Ovary (tissue), 9 donors: ENCODE measurements around the gene PLXNB2. TPM values are rescaled to one million over a fixed set of nuclear protein-coding genes. Genes with fewer than 3 reads are reported as not detected.

Experiments used
- DNase-seq, 5 donors: peaks; one replicate each; pipeline ENCODE4 v3.0.0-alpha.2; 2019 to 2020
- H3K27ac ChIP-seq, 2 donors: fragments of 200-600 bp; one replicate each; pipeline versions ENCODE4 v1.5.1 to v1.8.0; 2019 to 2022
- H3K27me3 ChIP-seq: fragments of 200-600 bp; one replicate; pipeline ENCODE4 v1.8.0; 2022
- H3K36me3 ChIP-seq: fragments of 200-600 bp; sonication (generic); one replicate; pipeline ENCODE4 v1.5.1; 2019
- H3K4me1 ChIP-seq: one replicate; pipeline ENCODE4 v1.8.1; 2013; ENCODE audit warnings: mild to moderate bottlenecking, moderate library complexity; ENCODE audit not compliant: insufficient read depth
- H3K4me3 ChIP-seq: fragments of 200-600 bp; sonication (generic); one replicate; pipeline ENCODE4 v1.5.1; 2017
- H3K9me3 ChIP-seq, 2 donors: fragments of 200-600 bp in 1 of 2; sonication (generic) in 1 of 2; one replicate each; pipeline versions ENCODE4 v1.5.1 to v1.8.1; 2013 to 2019; ENCODE audit warnings: mild to moderate bottlenecking in 1 of 2, moderate library complexity in 1 of 2
- EP300 ChIP-seq: sonication (generic); formaldehyde crosslinking; IDR thresholded peaks from one replicate; pipeline ENCODE4 v1.6.1; 2017; ENCODE audit warnings: antibody characterized with exemption
- POLR2A ChIP-seq: fragments of 450-650 bp; IDR thresholded peaks from one replicate; pipeline ENCODE4 v1.6.1; 2017; ENCODE audit warnings: antibody characterized with exemption, mild to moderate bottlenecking, moderate library complexity
- WGBS, 3 donors: extraction: QIAGEN DNeasy Blood & Tissue Kit in 1 of 3; methylation state at CpG; one replicate each; pipeline versions ENCODE4 v1.1.5 to v1.1.7; 2013 to 2017; 5-methylcytosine and 5-hydroxymethylcytosine counted together
- intact Hi-C, 4 donors: fragments of 100-400 bp; cut with DNase I; formaldehyde crosslinking; loops; one replicate each; pipeline versions ENCODE4 v1.11.0 to v1.15.1; 2022 to 2023
- polyA plus RNA-seq, 2 donors: library from polyadenylated mRNA; stranded (reverse); fragments of 200-250 nt in 1 of 2; fragments of 350-450 nt in 1 of 2; fragmentation: Illumina TruSeq in 1 of 2; extraction: RNeasy Lipid Tissue Mini Kit (QIAGEN cat#74804) in 1 of 2; gene quantifications; one replicate each; pipeline ENCODE4 v1.2.3, GENCODE V29; 2013 to 2014
- total RNA-seq, 7 donors: library from RNA; depleted of rRNA in 2 of 7; stranded (reverse); fragments of >200 nt in 2 of 7; fragmentation: NEBNext Ultra II Directional in 3 of 7; extraction: Animal tissue kit (Norgen Biotek cat#: 25700) in 3 of 7; gene quantifications; one replicate each; pipeline versions ENCODE4 v1.1.0 to v1.2.4, GENCODE V29; 2016 to 2023
- TF ChIP-seq, protein P1 (sequence below), 3 donors: fragments of 450-650 bp in 2 of 3; fragments of 200-600 bp in 1 of 3; IDR thresholded peaks; one replicate each; pipeline versions ENCODE4 v1.5.1 to v1.8.0; 2016 to 2022; ENCODE audit warnings: antibody characterized with exemption in 3 of 3, mild to moderate bottlenecking in 1 of 3
- donor health status: DM: no; HTN: no; CAD: no; lungs with moderate emphysema.
- donor health status: DM: no; HTN: no; CAD: no.
- donor health status: Bipolar disorder and iron deficiency.
- donor health status: DM: yes; HTN: yes; CAD: no.
- donor health status: DM: no; HTN: no; CAD: no.
- donor health status: DM: yes; HTN: yes; CAD: no.

PLXNB2 gene
- total and polyA plus RNA-seq, 9 donors: 26.5 to 274 (median 205) TPM

- no peaks in the 10 kb centered on the region for H3K36me3 ChIP-seq
- WGBS, 3 donors: 81 to 84% (median 81%) methylated on average over 8 of the region's 8 CpGs
- no peak overlapping the region for H3K27ac ChIP-seq
- no peak overlapping the region for H3K4me3 ChIP-seq
- no peaks in the 10 kb centered on the region for H3K27me3 ChIP-seq
- no peak for TF ChIP-seq EP300
- DNase-seq: no peak
- H3K9me3 ChIP-seq: no peaks in the 10 kb centered on the region
- H3K4me1 ChIP-seq: peaks cover 4% of the 10 kb centered on the region
- intact Hi-C loops: no loop called here
These were observed 39.7 kb upstream of the PLXNB2 start for GRCh38 chr22:50347157-50347556.

GRCh38 chr22:50346470-50346869, 39.0 kb upstream of the PLXNB2 start:
- Histone ChIP-seq H3K9me3 (no peaks in the 10 kb centered on the region), H3K4me3 (no peak overlapping the region), H3K36me3 (no peaks in the 10 kb centered on the region), H3K4me1 (peaks cover 4% of the 10 kb centered on the region), H3K27me3 (no peaks in the 10 kb centered on the region), H3K27ac (no peak overlapping the region)
- intact Hi-C loops: no loop called here
- DNase-seq: no peak
- WGBS, 3 donors: 57 to 70% (median 66%) methylated on average over 8 of the region's 8 CpGs
- TF ChIP-seq POLR2A (no peak), EP300 (no peak)
- TF ChIP-seq, protein P1, sequence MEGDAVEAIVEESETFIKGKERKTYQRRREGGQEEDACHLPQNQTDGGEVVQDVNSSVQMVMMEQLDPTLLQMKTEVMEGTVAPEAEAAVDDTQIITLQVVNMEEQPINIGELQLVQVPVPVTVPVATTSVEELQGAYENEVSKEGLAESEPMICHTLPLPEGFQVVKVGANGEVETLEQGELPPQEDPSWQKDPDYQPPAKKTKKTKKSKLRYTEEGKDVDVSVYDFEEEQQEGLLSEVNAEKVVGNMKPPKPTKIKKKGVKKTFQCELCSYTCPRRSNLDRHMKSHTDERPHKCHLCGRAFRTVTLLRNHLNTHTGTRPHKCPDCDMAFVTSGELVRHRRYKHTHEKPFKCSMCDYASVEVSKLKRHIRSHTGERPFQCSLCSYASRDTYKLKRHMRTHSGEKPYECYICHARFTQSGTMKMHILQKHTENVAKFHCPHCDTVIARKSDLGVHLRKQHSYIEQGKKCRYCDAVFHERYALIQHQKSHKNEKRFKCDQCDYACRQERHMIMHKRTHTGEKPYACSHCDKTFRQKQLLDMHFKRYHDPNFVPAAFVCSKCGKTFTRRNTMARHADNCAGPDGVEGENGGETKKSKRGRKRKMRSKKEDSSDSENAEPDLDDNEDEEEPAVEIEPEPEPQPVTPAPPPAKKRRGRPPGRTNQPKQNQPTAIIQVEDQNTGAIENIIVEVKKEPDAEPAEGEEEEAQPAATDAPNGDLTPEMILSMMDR (IDR thresholded peaks at IDR 0.05): no peak

DNA sequence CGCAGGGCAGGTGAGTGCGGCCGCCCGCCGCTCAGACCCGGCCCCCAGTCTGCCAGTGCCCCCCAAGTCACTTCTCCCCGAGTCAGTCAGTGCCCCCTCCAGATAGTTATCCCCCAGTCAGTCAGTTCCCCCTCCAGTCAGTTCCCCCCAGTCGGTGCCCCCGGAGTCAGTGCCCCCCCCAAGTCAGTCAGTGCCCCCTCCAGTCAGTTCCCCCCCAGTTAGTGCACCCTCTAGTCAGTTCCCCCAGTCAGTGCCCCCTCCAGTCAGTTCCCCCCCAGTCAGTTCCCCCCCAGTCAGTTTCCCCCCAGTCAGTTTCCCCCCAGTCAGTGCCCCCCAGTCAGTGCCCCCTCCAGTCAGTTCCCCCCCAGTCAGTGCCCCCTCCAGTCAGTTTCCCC, 36.1 kb upstream of the PLXNB2 start:
- Histone ChIP-seq H3K36me3 (no peaks in the 10 kb centered on the region), H3K9me3 (no peaks in the 10 kb centered on the region), H3K27me3 (no peaks in the 10 kb centered on the region), H3K27ac (peak overlapping the region; percentile 34 to 71), H3K4me3 (peak overlapping the region; percentile 93), H3K4me1 (peaks cover 4% of the 10 kb centered on the region)
- 0 to 3% (median 0%) methylated on average over 9 of the region's 9 CpGs for WGBS, 3 donors
- TF ChIP-seq EP300 (no peak), POLR2A (no peak)
- TF ChIP-seq, protein P1 (IDR thresholded peaks at IDR 0.05): no peak
- intact Hi-C loops: loop anchor here in 3 of 4 donors (5.0 kb wide), 3 partner anchors 66 to 101 kb away; partner anchors contain the start of gene HDAC10 (in 2 of the 3)
- DNase-seq: peak in 2 of 5 donors; percentile 25 to 33

- Histone ChIP-seq H3K27ac (peak within 1 kb of the TSS; percentile 34 to 71), H3K4me3 (peak within 1 kb of the TSS; percentile 93), H3K4me1 (peaks cover 4% of the 10 kb centered on the region), H3K36me3 (no peaks in the 10 kb centered on the region), H3K27me3 (no peaks in the 10 kb centered on the region), H3K9me3 (no peaks in the 10 kb centered on the region)
- TF ChIP-seq, protein P1 (IDR thresholded peaks at IDR 0.05): no peak
- peak; percentile 57 for TF ChIP-seq POLR2A
- intact Hi-C loops: loop anchor here in 3 of 4 donors (5.0 kb wide), 3 partner anchors 66 to 101 kb away; partner anchors contain the start of gene HDAC10 (in 2 of the 3)
- DNase-seq: peak; percentile 77 to 92 (median 87)
- 0 to 1% (median 1%) methylated on average over 43 to 87 of the region's 87 CpGs for WGBS, 3 donors
These were observed 35.5 kb upstream of the PLXNB2 start, which contains the start of gene PPP6R2 for GRCh38 chr22:50342651-50343540. TSS of gene PPP6R2 (plus strand) at chr22:50343327. CDS start at chr22:50393909, 50,582 bp downstream.
